GM12891 (cell line): ENCODE data around the gene ST3GAL3.

Experiments used
- PAX5 ChIP-seq: IDR thresholded peaks from 2 replicates; pipeline ENCODE4 v1.6.1; 2011; ENCODE audit warnings: low read length, moderate library complexity, mild to moderate bottlenecking; ENCODE audit not compliant: insufficient read depth, severe bottlenecking
- POLR2A ChIP-seq: IDR thresholded peaks from 2 replicates; pipeline ENCODE4 v1.6.1; 2011; ENCODE audit warnings: low read depth, low read length, control low read depth
- POLR2AphosphoS5 ChIP-seq: IDR thresholded peaks from 2 replicates; pipeline ENCODE4 v1.6.1; 2011; ENCODE audit warnings: low read depth, low read length, control low read depth
- POU2F2 ChIP-seq: IDR thresholded peaks from 2 replicates; pipeline ENCODE4 v1.6.1; 2011; ENCODE audit warnings: low read depth, mild to moderate bottlenecking, control low read depth, low read length, moderate library complexity
- SPI1 ChIP-seq: IDR thresholded peaks from 2 replicates; pipeline ENCODE4 v1.6.1; 2011; ENCODE audit warnings: low read depth, low read length, control low read depth
- TAF1 ChIP-seq: IDR thresholded peaks from 2 replicates; pipeline ENCODE4 v1.6.1; 2011; ENCODE audit warnings: low read depth, low read length, control low read depth

DNA sequence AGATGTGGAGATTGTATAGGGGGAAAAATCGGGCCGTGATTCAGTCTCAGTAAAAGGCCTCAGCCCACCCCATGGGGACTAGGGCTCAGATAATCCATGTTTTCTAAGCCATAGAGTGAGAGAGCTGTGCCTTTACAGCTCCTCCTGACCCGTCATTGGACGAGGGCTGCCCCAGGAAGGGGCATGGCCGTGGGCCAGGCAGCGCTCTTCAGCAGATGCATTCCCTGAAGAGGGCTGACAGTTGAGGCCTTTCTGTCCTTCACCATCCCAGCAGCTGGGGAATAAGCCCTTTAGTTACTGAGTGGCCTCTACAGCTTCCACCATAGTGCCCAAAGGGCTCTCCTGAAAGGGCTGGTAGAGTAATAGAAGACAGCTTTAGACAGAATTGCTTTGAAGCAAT lies 57.2 kb downstream of the ST3GAL3 start:
- TF ChIP-seq POLR2AphosphoS5 (no peak), POLR2A (no peak), TAF1 (no peak), SPI1 (no peak), PAX5 (no peak), POU2F2 (no peak)
